Neural cell (in vitro differentiated cells): Measurements from ENCODE around the gene C11orf86. TPM values are rescaled to one million over a fixed set of nuclear protein-coding genes. Genes with fewer than 3 reads are reported as not detected.

Source experiments
- H2AFZ ChIP-seq: fragments of 200-600, 300-800 bp; sonication (generic), shearing (Covaris generic); 2 replicates; pipeline ENCODE4 v1.6.0; 2014; ENCODE audit warnings: low read depth, mild to moderate bottlenecking, antibody characterized with exemption, low read length, moderate library complexity
- H3F3A ChIP-seq: fragments of 200-600 bp; shearing (Covaris generic); 2 replicates; pipeline ENCODE4 v1.6.1; 2016; ENCODE audit warnings: mild to moderate bottlenecking, moderate library complexity, mixed read lengths, antibody characterized with exemption, low read length; ENCODE audit not compliant: insufficient read depth, poor library complexity, severe bottlenecking
- H3K27ac ChIP-seq: fragments of 200-600, 300-800 bp; sonication (generic), shearing (Covaris generic); 2 replicates; pipeline ENCODE4 v1.5.1; 2014; ENCODE audit warnings: mild to moderate bottlenecking, low read length, moderate library complexity
- H3K27me3 ChIP-seq: fragments of 300-800, 200-600 bp; sonication (generic), shearing (Covaris generic); 2 replicates; pipeline ENCODE4 v1.6.0; 2014; ENCODE audit warnings: mild to moderate bottlenecking, low read depth, low read length, moderate library complexity; ENCODE audit not compliant: insufficient read depth
- H3K36me3 ChIP-seq: fragments of 300-800, 200-600 bp; sonication (generic), shearing (Covaris generic); 2 replicates; pipeline ENCODE4 v1.5.1; 2014; ENCODE audit warnings: mild to moderate bottlenecking, antibody characterized with exemption, low read length, moderate library complexity; ENCODE audit not compliant: insufficient read depth
- H3K4me2 ChIP-seq: fragments of 300-800, 200-600 bp; sonication (generic), shearing (Covaris generic); 2 replicates; pipeline ENCODE4 v1.6.0; 2014; ENCODE audit warnings: mild to moderate bottlenecking, low read length
- H3K4me3 ChIP-seq: fragments of 300-800, 200-600 bp; sonication (generic), shearing (Covaris generic); 2 replicates; pipeline ENCODE4 v1.5.1; 2014; ENCODE audit warnings: mild to moderate bottlenecking, low read length, moderate library complexity
- H3K79me2 ChIP-seq: fragments of 200-600 bp; shearing (Covaris generic); replicated peaks from 2 replicates; pipeline ENCODE4 v1.6.0; 2014; ENCODE audit warnings: mild to moderate bottlenecking, low read length, moderate library complexity; ENCODE audit not compliant: insufficient read depth
- H3K9ac ChIP-seq: fragments of 300-800, 200-600 bp; sonication (generic), shearing (Covaris generic); 2 replicates; pipeline ENCODE4 v1.6.1; 2016; ENCODE audit warnings: mild to moderate bottlenecking, low read length, mixed read lengths
- H3K9me2 ChIP-seq: fragments of 200-600 bp; shearing (Covaris generic); 2 replicates; pipeline ENCODE4 v1.6.1; 2016; ENCODE audit warnings: mild to moderate bottlenecking, low read length, mixed read lengths; ENCODE audit not compliant: insufficient read depth
- H3K9me3 ChIP-seq: fragments of 200-600, 300-800 bp; sonication (generic), shearing (Covaris generic); 2 replicates; pipeline ENCODE4 v1.6.1; 2016; ENCODE audit warnings: mild to moderate bottlenecking, mixed run types, low read length, moderate library complexity, mixed read lengths
- H4K20me1 ChIP-seq: fragments of 200-600 bp; shearing (Covaris generic); 2 replicates; pipeline ENCODE4 v1.6.1; 2016; ENCODE audit warnings: mild to moderate bottlenecking, mixed run types; ENCODE audit not compliant: insufficient read depth
- CTCF ChIP-seq: fragments of 450-650 bp; IDR thresholded peaks from 2 replicates; pipeline ENCODE4 v1.5.1; 2014; ENCODE audit warnings: antibody characterized with exemption, mild to moderate bottlenecking, moderate library complexity; ENCODE audit not compliant: poor library complexity, severe bottlenecking
- EP300 ChIP-seq: fragments of 450-650 bp; conservative IDR thresholded peaks from 2 replicates; pipeline ENCODE4 v1.6.1; 2014; ENCODE audit warnings: antibody characterized with exemption, mild to moderate bottlenecking, moderate library complexity; ENCODE audit not compliant: poor library complexity, severe bottlenecking
- EZH2 ChIP-seq: fragments of 200-600, 300-800 bp; shearing (Covaris generic), sonication (generic); IDR thresholded peaks from 2 replicates; pipeline ENCODE4 v1.6.1; 2014; ENCODE audit warnings: antibody characterized with exemption, low read length, borderline replicate concordance, mild to moderate bottlenecking; ENCODE audit not compliant: insufficient read depth, poor library complexity, severe bottlenecking
- MXI1 ChIP-seq: fragments of 450-650 bp; conservative IDR thresholded peaks from 2 replicates; pipeline ENCODE4 v1.6.1; 2014; ENCODE audit warnings: antibody characterized with exemption, mild to moderate bottlenecking; ENCODE audit not compliant: poor library complexity, severe bottlenecking
- POLR2AphosphoS5 ChIP-seq: IDR thresholded peaks from 2 replicates; pipeline ENCODE4 v1.6.1; 2012
- RAD21 ChIP-seq: fragments of 450-650 bp; conservative IDR thresholded peaks from 2 replicates; pipeline ENCODE4 v1.6.1; 2014; ENCODE audit warnings: antibody characterized with exemption, mild to moderate bottlenecking, moderate library complexity
- REST ChIP-seq: IDR thresholded peaks from 2 replicates; pipeline ENCODE4 v1.6.1; 2012; ENCODE audit warnings: borderline replicate concordance
- SMC3 ChIP-seq: fragments of 450-650 bp; conservative IDR thresholded peaks from 2 replicates; pipeline ENCODE4 v1.6.1; 2014; ENCODE audit warnings: antibody characterized with exemption, mild to moderate bottlenecking, moderate library complexity; ENCODE audit not compliant: poor library complexity
- TAF1 ChIP-seq: IDR thresholded peaks from 2 replicates; pipeline ENCODE4 v1.6.1; 2012; ENCODE audit warnings: low read depth
- polyA plus RNA-seq: library from polyadenylated mRNA; depleted of rRNA; stranded (reverse); fragments of >200 nt; gene quantifications from 2 replicates; pipeline ENCODE4 v1.2.3, GENCODE V29; 2014

Gene C11orf86
- polyA plus RNA-seq, 1 donor from 2014 or later, result not detected

GRCh38 chr11:66970371-66970806, 4.7 kb upstream of the C11orf86 start:
- Histone ChIP-seq H3K9me2 (no peaks in the 10 kb centered on the region), H3K27ac (no peak overlapping the region), H3K4me2 (no peak overlapping the region), H3K9ac (no peak overlapping the region), H3K36me3 (no peaks in the 10 kb centered on the region), H3K9me3 (no peaks in the 10 kb centered on the region), H3F3A (no peaks in the 10 kb centered on the region), H2AFZ (no peak overlapping the region), H4K20me1 (no peaks in the 10 kb centered on the region), H3K79me2 (no peaks in the 10 kb centered on the region), H3K27me3 (no peaks in the 10 kb centered on the region), H3K4me3 (no peak overlapping the region)
- TF ChIP-seq TAF1 (no peak), MXI1 (no peak), RAD21 (no peak), EP300 (no peak), POLR2AphosphoS5 (no peak), CTCF (no peak), EZH2 (no peak), REST (no peak)

DNA sequence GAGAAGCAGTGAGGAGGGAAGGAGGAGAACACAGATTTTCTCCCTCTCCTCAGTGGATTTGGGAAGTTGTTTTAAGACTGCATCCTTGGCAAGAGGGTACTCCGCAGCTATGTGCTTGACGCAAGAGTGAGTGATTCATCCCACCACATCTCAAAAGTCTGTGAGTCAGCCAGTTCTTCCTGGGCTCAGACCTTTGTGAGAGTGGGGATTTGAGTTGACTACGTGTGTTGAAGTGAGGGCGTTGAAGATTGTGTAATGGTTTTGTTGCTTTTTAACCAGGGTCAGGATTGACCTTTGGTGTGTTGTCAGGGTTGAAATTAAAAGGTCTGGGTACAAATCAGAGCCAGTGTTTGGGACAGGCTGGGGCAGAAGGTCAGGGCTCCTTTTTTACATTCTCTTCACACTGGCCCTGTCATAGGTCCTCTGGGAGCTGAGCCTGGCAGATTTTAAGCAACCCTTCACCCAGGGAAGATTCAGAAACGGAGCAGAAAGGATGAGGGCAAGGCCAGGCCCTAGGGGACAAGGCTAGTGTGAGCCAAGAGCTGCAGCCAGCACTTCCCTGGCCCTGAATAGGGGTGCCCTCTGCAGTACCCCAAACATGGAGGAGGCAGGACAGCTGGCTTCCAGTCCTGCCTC, 4.2 kb upstream of the C11orf86 start:
- H3K9me2 ChIP-seq, result no peaks in the 10 kb centered on the region
- no peaks in the 10 kb centered on the region for H3K9me3 ChIP-seq
- no peak overlapping the region for H3K4me2 ChIP-seq
- H3K9ac ChIP-seq, result no peak overlapping the region
- TF ChIP-seq TAF1 (no peak), RAD21 (no peak), EP300 (no peak), CTCF (no peak), REST (no peak), POLR2AphosphoS5 (no peak), EZH2 (no peak), MXI1 (no peak), SMC3 (no peak)
- H3K27ac ChIP-seq, result no peak overlapping the region
- H3F3A ChIP-seq, result no peaks in the 10 kb centered on the region
- no peaks in the 10 kb centered on the region for H3K79me2 ChIP-seq
- no peaks in the 10 kb centered on the region for H3K36me3 ChIP-seq
- no peaks in the 10 kb centered on the region for H4K20me1 ChIP-seq
- no peaks in the 10 kb centered on the region for H3K27me3 ChIP-seq
- H2AFZ ChIP-seq, result no peak overlapping the region
- no peak overlapping the region for H3K4me3 ChIP-seq
